HG03064 (cell line): ENCODE results near the gene PDLIM4.

Source experiments
- ATAC-seq: cut with Tn5 transposase; IDR thresholded peaks from one replicate; pipeline ENCODE4 v1.9.1; 2021; ENCODE audit warnings: low read depth; ENCODE audit not compliant: unreplicated experiment

The PDLIM4 gene

DNA sequence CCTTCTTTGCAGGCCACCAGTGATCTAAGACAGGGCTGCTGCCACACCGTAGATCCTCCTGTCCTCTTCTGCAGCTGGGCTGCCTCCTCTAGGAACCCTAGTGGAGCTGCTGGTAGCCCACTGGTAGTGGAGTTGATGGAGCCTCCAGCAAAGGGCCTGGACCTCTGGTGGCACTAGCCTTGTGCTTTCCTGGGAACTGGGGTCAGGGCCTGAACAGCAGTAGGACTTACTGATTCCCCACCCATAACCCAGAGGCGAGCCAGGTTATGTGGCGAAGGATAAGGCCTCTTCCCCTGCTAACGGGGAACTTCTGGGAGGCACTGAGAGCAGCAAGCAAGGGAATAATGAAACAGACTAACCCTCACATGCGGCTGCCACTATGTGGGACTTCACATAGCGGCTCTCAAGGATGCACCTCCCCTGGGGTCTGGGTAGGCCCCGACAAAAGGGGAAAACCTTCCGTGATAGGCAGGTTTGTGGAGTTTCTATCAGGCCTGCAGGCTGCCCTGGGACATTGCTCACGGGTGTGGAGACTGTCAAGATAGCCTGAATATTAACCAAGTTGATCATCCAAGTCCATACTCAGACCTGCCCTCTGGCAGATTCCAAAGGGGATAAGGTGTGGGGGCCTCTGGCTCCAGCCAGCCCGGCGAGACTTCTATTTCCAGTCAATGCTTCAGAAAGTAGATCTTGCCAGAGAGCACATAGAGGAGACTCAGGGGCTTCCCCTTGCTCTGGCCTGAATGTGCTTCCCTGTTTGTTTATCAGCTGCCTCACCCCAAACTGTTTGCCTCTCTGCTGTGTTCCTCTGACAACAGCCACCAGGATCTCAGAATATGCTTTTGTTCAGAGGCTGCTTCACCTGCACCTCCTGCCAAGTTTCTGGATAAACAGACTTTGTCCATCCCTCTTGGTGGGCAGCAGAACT, 44.1 kb downstream of the PDLIM4 start:
- no peak for ATAC-seq

DNA sequence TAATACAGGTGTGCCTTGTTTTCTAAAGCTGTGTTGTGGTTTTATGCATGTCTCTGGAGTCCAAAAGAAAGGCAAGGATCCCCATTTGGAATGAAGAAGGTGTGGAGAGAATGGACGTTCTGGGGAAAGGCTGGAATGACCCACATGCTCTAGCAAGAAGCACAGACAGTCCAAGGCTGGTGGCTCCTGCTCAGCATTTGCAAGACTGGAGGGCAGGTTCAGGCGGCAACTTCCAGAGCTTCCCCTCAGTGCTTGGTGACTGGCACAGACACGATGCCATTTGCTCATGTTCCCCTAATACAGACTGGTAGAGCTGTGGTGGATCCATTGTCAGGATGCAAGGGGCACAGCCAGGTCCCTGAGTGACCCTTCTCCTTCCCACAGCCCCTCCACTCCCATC, 44.9 kb downstream of the PDLIM4 start:
- ATAC-seq: no peak

DNA sequence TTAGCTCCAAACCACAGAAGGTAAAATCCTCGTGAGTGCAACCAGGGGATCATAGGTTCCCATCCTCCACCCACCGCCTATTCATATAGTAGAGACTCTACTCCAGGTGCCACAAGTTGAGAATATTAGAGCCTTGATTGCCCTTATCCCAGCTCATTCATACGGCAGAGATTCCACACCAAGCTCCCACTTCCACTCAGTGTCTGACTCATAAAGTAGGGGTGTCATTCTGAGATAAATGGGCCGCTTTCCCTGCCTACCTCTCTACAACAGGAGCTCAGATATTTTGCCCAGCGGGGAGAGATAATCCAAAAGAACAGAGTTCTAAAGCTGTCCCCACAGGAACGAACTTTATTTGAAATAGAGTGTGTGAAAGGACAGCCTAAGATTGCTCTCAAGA, 46.1 kb downstream of the PDLIM4 start:
- no peak for ATAC-seq

- no peak for ATAC-seq
Observed at GRCh38 chr5:132305420-132305819, 47.9 kb downstream of the PDLIM4 start.

GRCh38 chr5:132308701-132309100, 51.2 kb downstream of the PDLIM4 start:
- ATAC-seq: no peak

DNA sequence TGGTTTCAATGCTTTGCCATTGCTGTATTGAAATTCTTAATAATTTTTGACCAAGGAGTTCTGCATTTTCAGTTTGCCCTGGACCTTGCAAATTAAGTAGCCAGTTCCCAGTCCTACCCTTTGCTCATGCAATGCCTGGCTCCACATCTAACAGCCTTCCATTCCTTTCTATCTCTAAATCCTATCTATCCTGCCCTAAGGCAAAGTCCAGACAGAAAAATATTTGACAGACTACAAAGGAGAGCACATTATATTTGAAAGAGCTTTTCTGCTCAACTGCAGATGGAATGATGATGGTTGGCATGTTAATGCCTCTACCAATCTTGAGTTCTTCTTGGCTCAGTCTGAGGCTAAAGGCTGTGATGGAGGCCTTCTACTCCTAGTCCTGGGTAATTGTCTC, 52.2 kb downstream of the PDLIM4 start:
- no peak for ATAC-seq

DNA sequence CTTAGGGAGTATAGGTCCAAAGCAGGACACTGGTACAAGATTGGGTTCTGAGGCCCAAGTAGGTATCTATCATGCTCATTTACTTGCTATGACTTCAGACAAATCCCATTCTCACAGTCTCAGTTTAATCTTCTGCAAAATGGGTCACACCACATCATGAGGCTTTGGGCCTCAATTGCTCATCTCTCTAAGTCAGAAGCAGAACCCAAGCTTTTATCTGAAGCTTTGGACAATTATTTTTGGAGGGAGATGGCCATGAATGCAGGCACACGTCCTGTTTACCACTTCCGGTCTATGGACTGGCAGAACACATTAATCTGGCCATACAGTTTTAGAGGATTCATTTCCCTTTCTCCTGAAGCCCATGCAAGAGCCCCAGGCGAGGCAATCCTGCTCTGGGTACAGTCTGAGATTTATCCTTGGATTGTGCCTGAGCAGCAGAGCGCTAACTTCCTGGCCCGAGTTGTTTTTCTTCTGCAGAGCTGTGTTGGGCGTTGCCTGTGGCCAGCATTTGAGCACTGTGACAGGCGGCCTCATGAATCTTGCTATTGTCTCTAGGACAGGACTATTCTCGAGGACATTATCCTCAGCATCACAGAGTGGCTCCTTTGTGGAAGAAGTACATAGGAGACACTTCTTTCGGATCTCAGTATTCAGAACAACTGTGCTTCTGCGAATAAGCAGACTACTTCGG, 52.8 kb downstream of the PDLIM4 start:
- ATAC-seq: no peak

GRCh38 chr5:132313366-132313765, 55.9 kb downstream of the PDLIM4 start:
- ATAC-seq: no peak

DNA sequence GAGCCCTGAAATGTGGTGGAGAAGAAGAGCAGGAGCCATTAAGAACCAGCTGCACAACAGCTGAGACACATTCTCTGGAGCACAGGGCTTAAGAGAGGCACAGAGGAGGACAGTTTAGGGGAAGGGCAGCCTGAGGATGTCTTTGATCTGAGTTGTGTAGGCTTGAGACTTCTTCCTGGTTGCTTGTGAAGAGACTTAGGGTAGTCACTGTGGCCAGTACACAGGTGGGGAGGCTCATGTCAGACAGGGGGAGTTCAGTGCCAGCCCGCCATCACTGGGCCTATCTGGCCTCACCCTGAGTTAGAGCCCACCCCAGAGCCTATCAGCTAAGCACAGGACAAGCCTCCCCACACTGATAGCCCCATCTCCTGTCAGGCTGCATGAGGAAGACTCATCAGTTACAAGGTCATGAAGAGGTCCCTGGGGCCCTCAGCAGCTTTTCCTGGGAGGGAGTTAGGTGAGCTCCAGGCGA, 56.5 kb downstream of the PDLIM4 start:
- ATAC-seq: no peak

- no peak for ATAC-seq
Observed at GRCh38 chr5:132315529-132316067, 58.1 kb downstream of the PDLIM4 start.

DNA sequence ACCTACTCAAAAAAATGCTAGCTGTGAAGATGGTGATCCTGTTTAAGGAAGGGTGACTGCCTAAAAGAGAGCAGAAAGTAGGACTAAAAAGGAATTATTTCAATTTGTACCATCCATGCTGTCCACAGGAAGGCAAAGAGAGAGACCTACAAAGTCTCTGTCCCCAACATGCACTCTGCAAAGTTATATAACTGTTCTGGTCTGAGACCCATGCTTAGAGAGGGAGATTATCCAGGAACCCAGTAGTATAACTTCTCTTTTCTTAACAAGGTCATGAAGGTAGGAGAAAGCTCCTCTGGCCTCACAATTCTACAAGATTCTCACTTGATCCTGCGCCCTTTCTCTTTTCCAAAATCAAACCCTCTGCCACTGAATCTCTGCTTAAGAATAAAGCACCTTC, 62.5 kb downstream of the PDLIM4 start:
- no peak for ATAC-seq

DNA sequence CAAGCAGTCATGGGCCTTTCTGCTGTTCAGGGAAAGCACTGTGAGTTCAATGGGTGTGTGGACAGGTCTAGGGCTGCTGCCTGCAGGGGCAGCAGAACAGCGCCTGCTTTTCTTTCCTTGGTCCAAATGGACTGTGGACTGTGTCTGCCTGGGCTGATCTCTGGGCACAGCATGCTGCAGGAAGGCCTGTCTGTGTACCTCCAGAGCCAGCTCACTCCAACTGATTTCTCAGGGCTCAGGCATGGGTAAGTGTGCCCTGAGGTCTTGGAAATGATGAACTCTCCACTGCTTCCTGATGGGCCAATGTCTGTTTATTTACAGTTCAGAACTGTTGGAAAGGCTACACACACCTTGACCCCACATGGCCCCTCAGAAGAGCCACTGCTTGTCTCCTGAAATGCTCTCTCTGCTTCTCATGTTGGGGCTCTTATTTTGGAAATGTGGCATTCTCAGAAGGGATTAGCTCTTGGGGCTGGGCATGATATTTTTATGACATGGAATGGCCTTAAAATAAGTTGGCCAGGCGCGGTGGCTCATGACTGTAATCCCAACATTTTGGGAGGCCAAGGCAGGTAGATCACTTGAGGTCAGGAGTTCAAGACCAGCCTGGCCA, 63.7 kb downstream of the PDLIM4 start:
- no peak for ATAC-seq

- no peak for ATAC-seq
Observed at GRCh38 chr5:132322266-132322665, 64.8 kb downstream of the PDLIM4 start.
